H9 (cell line): ENCODE data around the gene CD93. TPM values are rescaled to one million over a fixed set of nuclear protein-coding genes. Genes with fewer than 3 reads are reported as not detected.

Experiments used
- DNase-seq: peaks from one replicate; pipeline ENCODE4 v3.0.0-alpha.2; 2017
- H2AFZ ChIP-seq: one replicate; pipeline ENCODE4 v1.6.1; 2013; ENCODE audit warnings: mild to moderate bottlenecking, low read length, control low read depth, moderate library complexity
- H2AK5ac ChIP-seq: 2 replicates; pipeline ENCODE4 v1.6.1; 2013; ENCODE audit warnings: low read length, control low read depth, mixed read lengths; ENCODE audit not compliant: insufficient read length
- H2BK120ac ChIP-seq: one replicate; pipeline ENCODE4 v1.6.1; 2013; ENCODE audit warnings: low read depth, mild to moderate bottlenecking, low read length, control low read depth, inconsistent platforms; ENCODE audit not compliant: poor library complexity, severe bottlenecking
- H2BK12ac ChIP-seq: 2 replicates; pipeline ENCODE4 v1.6.1; 2013; ENCODE audit warnings: low read length, control low read depth, mixed read lengths, low read depth; ENCODE audit not compliant: insufficient read length
- H2BK15ac ChIP-seq: 2 replicates; pipeline ENCODE4 v1.6.1; 2013; ENCODE audit warnings: low read depth, low read length, control low read depth
- H2BK20ac ChIP-seq: one replicate; pipeline ENCODE4 v1.6.1; 2013; ENCODE audit warnings: low read depth, mild to moderate bottlenecking, low read length, control low read depth, inconsistent platforms; ENCODE audit not compliant: poor library complexity, severe bottlenecking
- H2BK5ac ChIP-seq: 2 replicates; pipeline ENCODE4 v1.6.1; 2013; ENCODE audit warnings: low read length, control low read depth, mixed read lengths; ENCODE audit not compliant: insufficient read length
- H3K14ac ChIP-seq: 2 replicates; pipeline ENCODE4 v1.6.1; 2013; ENCODE audit warnings: low read length, control low read depth; ENCODE audit not compliant: insufficient read depth
- H3K18ac ChIP-seq: 2 replicates; pipeline ENCODE4 v1.6.1; 2013; ENCODE audit warnings: low read depth, mild to moderate bottlenecking, mixed read lengths, low read length, control low read depth; ENCODE audit not compliant: insufficient read length
- H3K23ac ChIP-seq: 2 replicates; pipeline ENCODE4 v1.6.1; 2013; ENCODE audit warnings: low read length, control low read depth, mixed read lengths, low read depth; ENCODE audit not compliant: insufficient read length
- H3K23me2 ChIP-seq: 2 replicates; pipeline ENCODE4 v1.6.1; 2013; ENCODE audit warnings: low read depth, mild to moderate bottlenecking, mixed read lengths, low read length, control low read depth; ENCODE audit not compliant: insufficient read length, poor library complexity, severe bottlenecking
- H3K27ac ChIP-seq: 2 replicates; pipeline ENCODE4 v1.5.1; 2013; ENCODE audit warnings: low read length, control low read depth, mixed read lengths, low read depth; ENCODE audit not compliant: insufficient read length
- H3K27me3 ChIP-seq: 2 replicates; pipeline ENCODE4 v1.6.1; 2013; ENCODE audit warnings: low read length, control low read depth, inconsistent platforms; ENCODE audit not compliant: insufficient read depth
- H3K4ac ChIP-seq: 2 replicates; pipeline ENCODE4 v1.6.1; 2013; ENCODE audit warnings: low read depth, mild to moderate bottlenecking, control low read depth, inconsistent platforms, low read length, moderate library complexity
- H3K4me1 ChIP-seq: 2 replicates; pipeline ENCODE4 v1.6.1; 2013; ENCODE audit warnings: low read length, control low read depth, inconsistent platforms; ENCODE audit not compliant: insufficient read depth
- H3K4me2 ChIP-seq: 2 replicates; pipeline ENCODE4 v1.6.1; 2013; ENCODE audit warnings: low read length, control low read depth, mixed read lengths; ENCODE audit not compliant: insufficient read length, insufficient read depth
- H3K56ac ChIP-seq: 2 replicates; pipeline ENCODE4 v1.6.1; 2013; ENCODE audit warnings: low read depth, mild to moderate bottlenecking, mixed read lengths, low read length, control low read depth; ENCODE audit not compliant: insufficient read length
- H3K79me1 ChIP-seq: 2 replicates; pipeline ENCODE4 v1.6.1; 2013; ENCODE audit warnings: low read depth, mild to moderate bottlenecking, moderate library complexity, low read length, control low read depth, inconsistent platforms; ENCODE audit not compliant: insufficient read depth, poor library complexity, severe bottlenecking
- H3K79me2 ChIP-seq: 2 replicates; pipeline ENCODE4 v1.6.1; 2013; ENCODE audit warnings: low read length, control low read depth, inconsistent platforms; ENCODE audit not compliant: insufficient read depth
- H3K9ac ChIP-seq: 2 replicates; pipeline ENCODE4 v1.6.1; 2013; ENCODE audit warnings: low read length, control low read depth, mixed read lengths; ENCODE audit not compliant: insufficient read length; ENCODE audit errors: extremely low read depth
- H3K9me3 ChIP-seq: one replicate; pipeline ENCODE4 v1.6.1; 2013; ENCODE audit warnings: low read depth, low read length, inconsistent platforms; ENCODE audit not compliant: control insufficient read depth
- H3T11ph ChIP-seq: one replicate; pipeline ENCODE4 v1.6.1; 2013; ENCODE audit warnings: mild to moderate bottlenecking, low read length, control low read depth, inconsistent platforms
- H4K20me1 ChIP-seq: one replicate; pipeline ENCODE4 v1.6.1; 2013; ENCODE audit not compliant: control insufficient read depth, insufficient read length, insufficient read depth
- H4K5ac ChIP-seq: 2 replicates; pipeline ENCODE4 v1.6.1; 2013; ENCODE audit warnings: low read depth, mild to moderate bottlenecking, mixed read lengths, low read length, control low read depth; ENCODE audit not compliant: insufficient read length
- H4K8ac ChIP-seq: replicated peaks from 2 replicates; pipeline ENCODE4 v1.6.1; 2013; ENCODE audit warnings: low read length, control low read depth, mixed read lengths, low read depth; ENCODE audit not compliant: insufficient read length
- H4K91ac ChIP-seq: 2 replicates; pipeline ENCODE4 v1.6.1; 2013; ENCODE audit warnings: low read depth, mild to moderate bottlenecking, moderate library complexity, mixed read lengths, low read length, control low read depth; ENCODE audit not compliant: insufficient read length
- H3K27ac Mint-ChIP-seq, 3 experiments: 2 replicates in 2 of 3; 3 replicates in 1 of 3; pipeline ENCODE4 v1.8.0; 2020 to 2021; ENCODE audit warnings: mixed read lengths in 3 of 3, mild to moderate bottlenecking in 1 of 3, moderate library complexity in 1 of 3
- H3K27me3 Mint-ChIP-seq: 2 replicates; pipeline ENCODE4 v1.8.0; 2021; ENCODE audit warnings: low read depth, mild to moderate bottlenecking, moderate library complexity, mixed read lengths
- H3K36me3 Mint-ChIP-seq, 3 experiments: 2 replicates in 2 of 3; 3 replicates in 1 of 3; pipeline ENCODE4 v1.8.0; 2020 to 2021; ENCODE audit warnings: low read depth in 3 of 3, mixed read lengths in 3 of 3; ENCODE audit not compliant: insufficient read depth in 1 of 3
- H3K4me1 Mint-ChIP-seq, 2 experiments: 2 replicates each; pipeline ENCODE4 v1.8.0; 2020; ENCODE audit warnings: mixed read lengths in 2 of 2
- H3K4me3 Mint-ChIP-seq, 2 experiments: 2 replicates in 1 of 2; 3 replicates in 1 of 2; pipeline ENCODE4 v1.8.0; 2020 to 2021; ENCODE audit warnings: mild to moderate bottlenecking in 2 of 2, mixed read lengths in 2 of 2, moderate library complexity in 1 of 2
- H3K9me3 Mint-ChIP-seq, 2 experiments: 2 replicates in 1 of 2; 3 replicates in 1 of 2; pipeline ENCODE4 v1.8.0; 2020; ENCODE audit warnings: mild to moderate bottlenecking in 2 of 2, mixed read lengths in 2 of 2, moderate library complexity in 1 of 2
- CTCF ChIP-seq: fragments of 200-600 bp; sonication (generic); conservative IDR thresholded peaks from 3 replicates; pipeline ENCODE4 v1.8.0; 2021; ENCODE audit warnings: antibody characterized with exemption, mild to moderate bottlenecking
- WGBS: extraction: QIAGEN DNeasy Blood & Tissue Kit; methylation state at CpG from one replicate; pipeline ENCODE4 v1.1.7; 2013; ENCODE audit warnings: missing lambda C conversion rate, low lambda C conversion rate, mixed read lengths; ENCODE audit not compliant: insufficient read length; ENCODE audit errors: extremely low coverage; 5-methylcytosine and 5-hydroxymethylcytosine counted together
- total RNA-seq: library from RNA; stranded (reverse); gene quantifications from 2 replicates; pipeline ENCODE4 v1.2.1, GENCODE V29; 2021

CD93 gene
- total RNA-seq, 1 experiment from 2014 or later: not detected

GRCh38 chr20:23074052-23074451 lies 12.1 kb downstream of the CD93 start:
- Histone ChIP-seq H2BK5ac (no peak overlapping the region), H4K20me1 (no peaks in the 10 kb centered on the region), H3K9ac (no peak overlapping the region), H3K56ac (no peak overlapping the region), H3K9me3 (no peaks in the 10 kb centered on the region), H3K23ac (no peak overlapping the region), H4K8ac (no peak overlapping the region), H4K5ac (no peak overlapping the region), H3T11ph (no peak overlapping the region), H2AK5ac (no peak overlapping the region), H3K79me1 (no peaks in the 10 kb centered on the region), H2BK20ac (no peak overlapping the region), H2BK15ac (no peak overlapping the region), H4K91ac (no peak overlapping the region), H3K4me2 (no peak overlapping the region), H3K79me2 (no peaks in the 10 kb centered on the region), H3K4ac (no peak overlapping the region), H3K4me1 (no peaks in the 10 kb centered on the region; the same call in 1 of the 2 replicates), H3K27ac (no peak overlapping the region), H3K18ac (no peak overlapping the region), H2BK120ac (no peak overlapping the region), H2BK12ac (no peak overlapping the region), H3K23me2 (no peaks in the 10 kb centered on the region), H3K14ac (no peak overlapping the region), H2AFZ (no peak overlapping the region), H3K27me3 (no peaks in the 10 kb centered on the region)
- WGBS: no CpG with 5 or more reads among the region's 3 CpGs
- TF ChIP-seq CTCF: no peak
- Mint-ChIP-seq H3K4me1 (peaks cover 3 to 4% of the 10 kb centered on the region in 2 experiments; a peak in 2 of 4 replicates), H3K27ac (no peak overlapping the region), H3K27me3 (no peaks in the 10 kb centered on the region), H3K9me3 (no peaks in the 10 kb centered on the region), H3K4me3 (no peak overlapping the region), H3K36me3 (no peaks in the 10 kb centered on the region)
- DNase-seq: no peak
